K562 (cell line): Measurements from ENCODE around the gene TSPAN13. TPM values are rescaled to one million over a fixed set of nuclear protein-coding genes. Genes with fewer than 3 reads are reported as not detected.

Experiments
- ATAC-seq: fragments of 200-7000 bp; cut with Tn5 transposase; 3 replicates; pipeline ENCODE4 v1.9.1; 2020; ENCODE audit warnings: moderate library complexity
- BruUV-seq: library from RNA; stranded (reverse); fragments of 400-500 nt; replicated peaks from 2 replicates; lab custom pipeline; 2021; lab: Mats Ljungman, UMichigan
- CTCF ChIA-PET: fragments of 300-600 bp; formaldehyde crosslinking; extraction: SDS; loops from one replicate; lab custom pipeline; 2021; ENCODE audit warnings: low intra/inter-chr PET ratio; lab: Yijun Ruan, JAX
- POLR2A ChIA-PET: fragments of 300-600, 350-650 bp; sonication (Branson Sonifier 250); formaldehyde crosslinking; extraction: SDS; loops from one replicate; lab custom pipeline; 2021; ENCODE audit warnings: antibody characterized with exemption, inconsistent platforms; lab: Yijun Ruan, JAX
- DNase-seq, 4 experiments: peaks; one replicate each; pipeline versions ENCODE4 v3.0.0 to v3.0.0-alpha.2; 2011 to 2018; ENCODE audit warnings: low spot score in 3 of 4, mixed read lengths in 3 of 4; ENCODE audit errors: extremely low read depth in 1 of 4
- FAIRE-seq: peaks from 2 replicates; lab custom pipeline; 2011; peaks lifted over from hg19 to GRCh38; lab: Jason Lieb, UNC
- H2AFZ ChIP-seq: 2 replicates; pipeline ENCODE4 v1.6.0; 2011; ENCODE audit warnings: low read depth, low read length, control low read depth, inconsistent platforms
- H3K27ac ChIP-seq: fragments of 200-600 bp; 3 replicates; pipeline ENCODE4 v1.8.0; 2011; ENCODE audit warnings: low read depth, mild to moderate bottlenecking, control low read depth, inconsistent platforms, low read length, moderate library complexity, mixed read lengths; ENCODE audit errors: extremely low read depth
- H3K27me3 ChIP-seq, 2 experiments: fragments of 300-600 bp in 1 of 2; 2 replicates in 1 of 2; 3 replicates in 1 of 2; pipeline versions ENCODE4 v1.6.0 to v1.8.0; 2011; ENCODE audit warnings: inconsistent platforms in 2 of 2, low read length in 2 of 2, mild to moderate bottlenecking in 1 of 2, mixed read lengths in 1 of 2, moderate library complexity in 1 of 2; ENCODE audit not compliant: control insufficient read depth in 2 of 2, insufficient read depth in 2 of 2
- H3K36me3 ChIP-seq: fragments of 300-600 bp; 3 replicates; pipeline ENCODE4 v1.8.0; 2011; ENCODE audit warnings: mild to moderate bottlenecking, low read length, inconsistent platforms; ENCODE audit not compliant: control insufficient read depth, insufficient read depth
- H3K4me1 ChIP-seq, 2 experiments: fragments of 200-600 bp in 1 of 2; replicated peaks in 1 of 2; 2 replicates in 1 of 2; 3 replicates in 1 of 2; pipeline versions ENCODE4 v1.5.1 to v1.8.0; 2011; ENCODE audit warnings: inconsistent platforms in 2 of 2, low read length in 2 of 2, mild to moderate bottlenecking in 1 of 2, mixed read lengths in 1 of 2, moderate library complexity in 1 of 2; ENCODE audit not compliant: control insufficient read depth in 2 of 2, insufficient read depth in 2 of 2
- H3K4me2 ChIP-seq: 2 replicates; pipeline ENCODE4 v1.6.1; 2011; ENCODE audit warnings: low read length, control low read depth, inconsistent platforms, mixed read lengths; ENCODE audit not compliant: insufficient read depth
- H3K4me3 ChIP-seq: fragments of 200-600 bp; sonication (generic), shearing (Covaris generic); 2 replicates; pipeline ENCODE4 v1.5.1; 2016; ENCODE audit warnings: control low read depth, inconsistent platforms
- H3K79me2 ChIP-seq: fragments of 200-600 bp; 3 replicates; pipeline ENCODE4 v1.8.0; 2011; ENCODE audit warnings: low read length, inconsistent platforms; ENCODE audit not compliant: control insufficient read depth, insufficient read depth
- H3K9ac ChIP-seq, 2 experiments: 2 replicates each; pipeline versions ENCODE4 v1.6.0 to v1.6.1; 2011; ENCODE audit warnings: low read depth in 2 of 2, low read length in 2 of 2, control low read depth in 1 of 2, inconsistent platforms in 1 of 2, mild to moderate bottlenecking in 1 of 2, mixed read lengths in 1 of 2; ENCODE audit not compliant: insufficient read depth in 1 of 2
- H3K9me1 ChIP-seq: one replicate; pipeline ENCODE4 v1.6.0; 2011; ENCODE audit warnings: inconsistent platforms, mild to moderate bottlenecking, low read length, moderate library complexity; ENCODE audit not compliant: control insufficient read depth, insufficient read depth
- H3K9me3 ChIP-seq: replicated peaks from 2 replicates; pipeline ENCODE4 v1.5.1; 2011; ENCODE audit warnings: low read depth, low read length, inconsistent platforms; ENCODE audit not compliant: control insufficient read depth, insufficient read depth
- H4K20me1 ChIP-seq: replicated peaks from 2 replicates; pipeline ENCODE4 v1.6.1; 2011; ENCODE audit warnings: low read length, inconsistent platforms, mixed read lengths; ENCODE audit not compliant: control insufficient read depth, insufficient read depth
- BMI1 ChIP-seq: fragments of 150-350 bp; IDR thresholded peaks from 2 replicates; pipeline ENCODE4 v1.6.1; 2014; ENCODE audit warnings: low read length
- ETV6 ChIP-seq, 3 experiments: fragments of 150-350 bp in 1 of 3; sonication (generic) in 1 of 3; formaldehyde crosslinking in 1 of 3; IDR thresholded peaks; 2 replicates each; pipeline versions ENCODE4 v1.6.1 to v1.8.0; 2014 to 2022; ENCODE audit warnings: borderline replicate concordance in 2 of 3, low read depth in 2 of 3, antibody characterized with exemption in 1 of 3, low read length in 1 of 3, mild to moderate bottlenecking in 1 of 3, missing genetic modification reagents in 1 of 3
- FOXK1 ChIP-seq: sonication (generic); formaldehyde crosslinking; IDR thresholded peaks from 2 replicates; pipeline ENCODE4 v1.8.0; 2022; ENCODE audit warnings: missing genetic modification reagents, mild to moderate bottlenecking, borderline replicate concordance
- GTF2E2 ChIP-seq: fragments of 200-800 bp; sonication (Bioruptor generic); IDR thresholded peaks from 2 replicates; pipeline ENCODE4 v1.6.1; 2016; ENCODE audit warnings: missing genetic modification characterization, missing compliant biosample characterization
- HDAC2 ChIP-seq: fragments of 450-650 bp; IDR thresholded peaks from 2 replicates; pipeline ENCODE4 v1.6.1; 2016; ENCODE audit warnings: mild to moderate bottlenecking
- MAZ ChIP-seq, 2 experiments: fragments of 450-650 bp in 1 of 2; sonication (generic) in 1 of 2; formaldehyde crosslinking; IDR thresholded peaks in 1 of 2; conservative IDR thresholded peaks in 1 of 2; 2 replicates each; pipeline versions ENCODE4 v1.4.0 to v1.5.0; 2020; ENCODE audit warnings: mild to moderate bottlenecking in 1 of 2, missing genetic modification reagents in 1 of 2
- MXD1 ChIP-seq: fragments of 250-450 bp; sonication (Bioruptor Pico); IDR thresholded peaks from 2 replicates; pipeline ENCODE4 v1.8.0; 2021; ENCODE audit warnings: borderline replicate concordance, mild to moderate bottlenecking, moderate library complexity; ENCODE audit not compliant: poor library complexity, severe bottlenecking
- NONO ChIP-seq, 2 experiments: fragments of 200-400 bp in 1 of 2; fragments of 450-650 bp in 1 of 2; formaldehyde crosslinking in 1 of 2; IDR thresholded peaks; 2 replicates each; pipeline ENCODE4 v1.6.1; 2017; ENCODE audit warnings: low read depth in 2 of 2, mild to moderate bottlenecking in 2 of 2, moderate library complexity in 2 of 2, low read length in 1 of 2
- RBM17 ChIP-seq: fragments of 200-400 bp; formaldehyde crosslinking; IDR thresholded peaks from 2 replicates; pipeline ENCODE4 v1.6.1; 2017; ENCODE audit warnings: low read depth, mild to moderate bottlenecking, low read length, borderline replicate concordance
- RNF2 ChIP-seq: sonication (generic); IDR thresholded peaks from 2 replicates; pipeline ENCODE4 v1.6.1; 2016
- SIN3A ChIP-seq, 2 experiments: fragments of 150-350 bp in 1 of 2; IDR thresholded peaks; 2 replicates each; pipeline ENCODE4 v1.6.1; 2011 to 2016; ENCODE audit warnings: borderline replicate concordance in 2 of 2, low read depth in 2 of 2, low read length in 2 of 2, mild to moderate bottlenecking in 2 of 2, moderate library complexity in 2 of 2; ENCODE audit not compliant: control insufficient read depth in 1 of 2
- SUPT5H ChIP-seq: fragments of 450-650 bp; IDR thresholded peaks from 2 replicates; pipeline ENCODE4 v1.6.1; 2016
- ZBED1 ChIP-seq: IDR thresholded peaks from 2 replicates; pipeline ENCODE4 v1.6.1; 2014
- ZFPM2 ChIP-seq: fragments of 250-450 bp; sonication (Bioruptor Pico); IDR thresholded peaks from 2 replicates; pipeline ENCODE4 v1.5.1; 2022; ENCODE audit warnings: mild to moderate bottlenecking
- ZNF431 ChIP-seq: sonication (generic); formaldehyde crosslinking; IDR thresholded peaks from 2 replicates; pipeline ENCODE4 v1.8.0; 2022; ENCODE audit warnings: mild to moderate bottlenecking, missing genetic modification reagents
- WGBS: fragments of 100-300 bp; shearing (Covaris generic); methylation state at CpG from one replicate; pipeline ENCODE4 v1.1.6; 2016; ENCODE audit warnings: low coverage, mixed read lengths; ENCODE audit not compliant: insufficient coverage; ENCODE audit errors: missing lambda C conversion rate; 5-methylcytosine and 5-hydroxymethylcytosine counted together
- in situ Hi-C: fragments of 300-500 bp; cut with MboI; formaldehyde crosslinking; loops from 4 replicates; pipeline ENCODE4 v1.15.0; 2018; ENCODE audit warnings: inconsistent platforms, mixed read lengths
- intact Hi-C: fragments of 100-400 bp; cut with micrococcal nuclease; formaldehyde crosslinking; loops from 2 replicates; pipeline ENCODE4 v1.14.2; 2022
- polyA plus RNA-seq, 8 experiments: library from polyadenylated mRNA; depleted of rRNA in 4 of 8; stranded (reverse) in 5 of 8; unstranded in 3 of 8; fragments of >200 nt; fragmentation: Nextera tagmentation in 2 of 8; fragmentation: Illumina TruSeq in 1 of 8; extraction: Ambion mirVana in 2 of 8; extraction: Trizol in 1 of 8; gene quantifications; 2 replicates each; pipeline versions ENCODE4 v1.2.1 to v1.2.3, GENCODE V29; 2011 to 2014; ENCODE audit warnings: inconsistent platforms in 1 of 8, missing spikeins in 1 of 8
- total RNA-seq, 7 experiments: library from RNA; depleted of rRNA in 6 of 7; stranded (reverse); fragments of >200 nt in 6 of 7; fragmentation: Illumina TruSeq in 2 of 7; extraction: Trizol in 2 of 7; gene quantifications; 2 replicates each; pipeline versions ENCODE4 v1.2.1 to v1.2.3, GENCODE V29; 2011 to 2021; ENCODE audit warnings: low replicate concordance in 1 of 7

Gene TSPAN13
- total and polyA plus RNA-seq, 9 of the 15 experiments (the other 6 are each of a cell fraction or from before 2014, with no cell fraction given), result 7.8 to 46.3 (median 20.0) TPM

DNA sequence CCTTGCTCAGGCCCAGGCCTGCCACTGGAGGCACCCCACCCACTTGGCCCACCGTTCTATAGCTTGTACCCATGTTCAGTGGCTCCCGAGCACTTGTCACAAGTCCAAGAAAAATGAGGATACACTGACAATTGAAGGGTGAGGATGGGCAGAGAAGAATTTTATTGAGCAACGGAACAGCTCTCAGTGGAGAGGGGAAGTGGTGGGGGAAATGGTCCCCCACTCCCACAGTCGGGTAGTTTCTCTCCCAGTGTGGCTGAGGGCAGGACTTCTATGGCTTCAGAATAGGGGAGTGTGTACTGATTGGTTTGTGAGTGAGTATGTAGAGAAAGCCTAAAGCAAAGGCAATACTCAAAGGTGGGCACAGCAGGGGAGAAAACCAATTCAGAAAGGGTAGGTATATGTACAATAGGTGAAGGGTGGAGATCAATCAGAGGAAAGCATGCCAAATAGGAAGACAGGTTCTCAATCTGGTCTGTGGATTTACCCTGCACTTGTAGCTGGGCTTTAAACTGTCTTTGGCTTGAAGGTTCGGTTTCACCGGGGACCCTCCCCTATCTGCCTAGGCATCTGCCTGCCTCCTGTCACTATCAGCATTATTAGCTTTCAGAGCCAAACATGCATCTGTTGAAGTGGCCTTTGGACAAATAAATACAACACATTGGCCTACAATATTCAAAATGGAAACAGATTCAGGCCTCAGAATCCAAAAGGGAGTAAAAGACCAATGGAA, 8.9 kb upstream of the TSPAN13 start:
- TF ChIP-seq RNF2 (no peak), GTF2E2 (tag) (no peak), RBM17 (no peak), ZBED1 (no peak), ETV6 (IDR thresholded peaks at IDR 0.05; ENCODE audit: borderline replicate concordance in 1 of 2, low read depth in 2 of 2, low read length in 1 of 2) (no peak), ETV6 (CRISPR knock-in tag; IDR thresholded peaks at IDR 0.05; ENCODE audit: borderline replicate concordance) (no peak), SUPT5H (no peak), BMI1 (no peak), MAZ (CRISPR knock-in tag; conservative IDR thresholded peaks at IDR 0.05 in 1 of 2, IDR thresholded peaks at IDR 0.05 in 1 of 2) (no peak), FOXK1 (CRISPR knock-in tag) (no peak), ZFPM2 (CRISPR knock-in tag) (no peak), NONO (IDR thresholded peaks at IDR 0.05; ENCODE audit: low read depth in 2 of 2, low read length in 1 of 2) (no peak), HDAC2 (no peak), ZNF431 (CRISPR knock-in tag) (no peak), MXD1 (no peak), SIN3A (IDR thresholded peaks at IDR 0.05; ENCODE audit: borderline replicate concordance in 2 of 2, control insufficient read depth in 1 of 2, low read depth in 2 of 2, low read length in 2 of 2) (no peak)

More for the DNA sequence above, 8.9 kb upstream of the TSPAN13 start:
- WGBS, result 49% methylated on average over 6 of the region's 6 CpGs
- POLR2A ChIA-PET, result interaction anchor here (1.0 to 2.4 kb wide), 3 partner anchors 9 to 15 kb away, joined by 3 to 8 read pairs (median 3); partner anchors contain the start of gene TSPAN13
- Histone ChIP-seq H3K9me1 (no peaks in the 10 kb centered on the region), H3K79me2 (no peaks in the 10 kb centered on the region), H3K27ac (no peak overlapping the region), H3K9ac (0 out of 4 replicates have a peak overlapping the region, but pooled peaks of 1 of the 2 experiments have one; percentile 59), H3K27me3 (no peaks in the 10 kb centered on the region), H3K4me1 (peaks cover 25 to 39% of the 10 kb centered on the region in 2 experiments; a peak in 4 of 5 replicates), H3K36me3 (no peaks in the 10 kb centered on the region), H3K9me3 (no peaks in the 10 kb centered on the region), H3K4me2 (no peak overlapping the region), H2AFZ (peak overlapping the region; percentile 25), H4K20me1 (no peaks in the 10 kb centered on the region), H3K4me3 (no peak overlapping the region)
- no TSS peak for BruUV-seq
- ATAC-seq (no peak), FAIRE-seq (no peak), DNase-seq (no peak)
- in situ Hi-C loops (no loop called here), intact Hi-C loops (loop anchor here (5.0 kb wide), 1 partner anchor 82 kb away; no protein-coding TSS in a partner anchor)
- CTCF ChIA-PET, result no interaction called here
